Skin epidermis (tissue), 12 donors: ENCODE results near the gene PKP4.

ENCODE experiments used
- H3K27ac ChIP-seq, 21 experiments: fragments of 200-600 bp; sonication (generic) in 11 of 21; one replicate each; pipeline ENCODE4 v1.5.0; 2020; ENCODE audit warnings: mild to moderate bottlenecking in 3 of 21, inconsistent platforms in 2 of 21, moderate library complexity in 2 of 21
- H3K4me3 ChIP-seq, 7 experiments: fragments of 200-600 bp; sonication (generic) in 2 of 7; one replicate each; pipeline ENCODE4 v1.5.0; 2020; ENCODE audit warnings: inconsistent platforms in 2 of 7, mild to moderate bottlenecking in 2 of 7, moderate library complexity in 1 of 7

The PKP4 gene

DNA sequence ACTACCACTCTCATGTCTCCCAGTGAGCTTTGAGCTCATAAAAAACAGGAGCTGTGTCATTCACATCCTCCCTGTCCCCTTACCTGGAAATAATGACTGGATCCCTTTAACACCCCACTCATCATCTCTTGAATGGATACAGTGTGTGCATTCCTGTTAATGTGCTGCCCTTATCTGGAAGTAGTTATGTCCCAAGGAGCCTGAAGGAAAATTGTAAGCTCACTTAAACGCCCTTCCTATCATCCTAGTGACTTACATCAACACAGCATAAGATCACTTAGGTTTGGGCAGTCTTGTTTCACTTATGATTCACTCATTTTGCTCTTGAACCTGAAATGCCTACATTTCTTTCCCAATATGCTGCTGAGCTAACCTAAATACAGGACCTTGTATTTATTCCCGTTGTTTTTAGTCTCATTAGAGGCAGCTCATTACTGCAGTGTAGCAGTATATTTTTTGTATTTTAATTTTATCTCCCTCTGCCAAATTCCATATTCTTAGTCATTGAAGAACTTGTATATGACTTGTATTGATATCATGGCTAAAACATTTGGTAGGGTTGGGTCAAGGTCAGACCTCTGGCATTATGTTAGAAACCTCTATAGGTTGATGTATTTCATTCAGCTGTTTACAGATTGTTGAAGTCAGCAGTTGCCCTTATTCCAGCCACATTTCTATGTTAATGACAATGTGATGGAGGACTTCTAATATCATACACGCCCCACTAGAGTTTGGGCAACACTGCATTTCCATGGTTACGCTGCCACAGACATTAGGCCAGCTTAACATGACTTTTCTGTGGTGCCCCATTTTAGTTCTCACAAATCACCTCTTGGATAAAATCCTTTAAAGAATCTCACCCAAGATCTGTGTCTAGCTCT, 72.9 kb downstream of the PKP4 start:
- H3K27ac ChIP-seq, result no peak overlapping the region
- H3K4me3 ChIP-seq, result no peak overlapping the region

DNA sequence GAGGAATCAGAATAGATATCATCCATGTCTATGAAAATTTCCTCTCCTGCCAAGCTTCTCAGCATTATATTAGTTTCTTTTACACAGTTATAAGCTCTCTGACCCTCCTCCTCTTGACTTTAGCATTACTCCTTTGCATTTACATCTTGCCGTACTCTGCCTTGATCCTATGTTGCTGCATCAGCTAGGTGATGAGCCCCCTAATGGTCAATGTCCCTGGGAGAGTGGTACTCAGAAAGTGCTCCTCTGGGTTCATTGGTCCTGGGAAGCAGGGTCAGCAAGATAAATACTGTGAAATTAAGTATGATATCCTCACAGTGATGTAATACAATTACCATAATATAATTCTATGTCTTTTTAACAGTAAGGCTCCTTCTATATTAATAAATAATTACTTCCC, 74.1 kb downstream of the PKP4 start:
- H3K4me3 ChIP-seq, result no peak overlapping the region
- no peak overlapping the region for H3K27ac ChIP-seq

DNA sequence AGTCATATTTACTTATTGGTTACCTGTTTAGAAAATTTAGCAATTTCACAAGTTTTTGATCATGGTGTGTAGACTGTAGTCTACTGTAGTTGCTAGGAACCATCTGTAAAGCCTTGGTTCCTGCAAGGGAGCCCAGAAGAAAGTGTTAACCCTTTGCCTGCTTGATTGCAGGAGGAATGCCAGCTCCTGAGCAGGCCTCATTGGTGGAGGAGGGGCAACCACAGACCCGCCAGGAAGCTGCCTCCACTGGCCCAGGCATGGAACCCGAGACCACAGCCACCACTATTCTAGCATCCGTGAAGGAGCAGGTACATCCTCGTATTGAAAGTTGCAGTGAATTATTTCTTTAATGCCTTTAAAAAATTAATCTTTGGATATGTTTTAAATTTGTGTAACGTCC, 76.3 kb downstream of the PKP4 start:
- Histone ChIP-seq H3K4me3 (no peak overlapping the region), H3K27ac (no peak overlapping the region)

DNA sequence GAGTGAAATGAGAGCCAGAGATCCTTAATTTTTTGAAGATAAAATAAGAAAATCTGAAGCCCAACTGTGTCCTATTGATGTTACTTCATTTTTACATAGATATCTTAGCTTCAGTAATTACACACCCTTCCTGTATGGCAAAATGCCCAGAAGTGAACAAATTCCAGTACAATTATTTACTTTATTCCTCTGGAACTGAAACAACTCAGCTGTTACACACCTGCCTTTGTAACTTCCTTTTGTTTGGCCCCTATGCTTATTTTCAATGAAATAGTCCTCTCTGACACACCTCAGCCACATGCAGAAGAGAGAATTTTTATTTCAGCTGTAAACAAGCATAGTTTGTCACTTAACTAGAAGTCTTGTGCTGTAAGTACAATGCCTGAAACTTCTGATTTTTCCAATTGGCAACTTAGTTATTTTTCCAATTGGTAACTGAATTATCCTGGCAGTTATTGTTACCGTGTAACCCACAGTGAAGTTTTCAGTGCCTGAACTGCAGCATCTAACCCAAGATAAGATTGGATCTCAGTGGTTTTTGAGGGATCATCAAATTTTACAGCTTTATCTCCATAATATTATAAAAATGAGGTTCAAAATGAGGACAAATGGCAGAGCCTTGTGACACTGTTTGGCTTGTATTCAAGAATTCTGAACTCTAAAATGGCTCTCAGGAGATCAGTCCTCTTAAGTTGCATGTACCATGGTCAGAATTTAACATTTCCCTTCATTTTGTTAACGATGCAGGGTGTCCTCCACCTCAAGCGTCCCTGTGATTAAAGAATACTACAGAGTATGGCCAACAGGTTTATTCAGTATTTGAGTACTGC, 82.6 kb downstream of the PKP4 start:
- Histone ChIP-seq H3K27ac (peak overlapping the region in 1 of 21 experiments; percentile 34), H3K4me3 (no peak overlapping the region)

DNA sequence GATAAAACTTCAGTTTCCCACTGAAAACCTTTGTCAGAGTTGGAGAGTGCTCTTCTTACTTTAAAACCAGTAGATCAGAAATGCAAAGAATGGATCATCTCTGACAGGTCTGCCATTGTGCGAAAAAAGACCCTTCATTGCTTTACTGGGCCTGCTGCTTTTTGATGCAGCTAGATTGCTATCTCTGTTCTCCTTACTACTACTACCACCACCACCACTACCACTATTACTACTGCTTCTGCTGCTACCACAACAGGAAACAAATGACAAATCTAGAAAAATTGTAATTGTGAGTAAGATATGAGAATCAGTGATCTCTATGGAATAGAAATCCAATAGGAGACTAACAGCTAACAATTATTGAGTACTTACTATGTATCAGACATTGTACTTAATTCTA, 85.8 kb downstream of the PKP4 start:
- Histone ChIP-seq H3K27ac (no peak overlapping the region), H3K4me3 (no peak overlapping the region)

DNA sequence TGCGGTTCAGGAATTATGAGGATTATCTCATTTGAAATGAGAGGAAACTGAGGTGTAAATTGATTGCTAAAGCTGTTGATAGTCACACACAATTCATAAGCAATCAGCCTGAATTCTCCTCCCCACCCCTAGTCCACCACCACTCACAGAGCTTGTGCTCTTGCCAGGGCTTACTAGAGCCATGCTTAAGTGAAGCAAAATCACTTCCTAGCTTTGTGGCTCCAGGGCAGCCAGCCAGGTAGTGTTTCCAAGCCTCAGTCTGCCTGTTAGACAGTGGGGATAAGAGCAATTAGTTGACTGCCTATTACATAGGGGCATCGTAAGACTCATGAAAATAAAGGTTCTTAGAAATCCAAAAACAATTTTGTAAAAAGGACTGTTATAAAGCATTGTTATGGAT, 87.2 kb downstream of the PKP4 start:
- Histone ChIP-seq H3K4me3 (no peak overlapping the region), H3K27ac (no peak overlapping the region)

DNA sequence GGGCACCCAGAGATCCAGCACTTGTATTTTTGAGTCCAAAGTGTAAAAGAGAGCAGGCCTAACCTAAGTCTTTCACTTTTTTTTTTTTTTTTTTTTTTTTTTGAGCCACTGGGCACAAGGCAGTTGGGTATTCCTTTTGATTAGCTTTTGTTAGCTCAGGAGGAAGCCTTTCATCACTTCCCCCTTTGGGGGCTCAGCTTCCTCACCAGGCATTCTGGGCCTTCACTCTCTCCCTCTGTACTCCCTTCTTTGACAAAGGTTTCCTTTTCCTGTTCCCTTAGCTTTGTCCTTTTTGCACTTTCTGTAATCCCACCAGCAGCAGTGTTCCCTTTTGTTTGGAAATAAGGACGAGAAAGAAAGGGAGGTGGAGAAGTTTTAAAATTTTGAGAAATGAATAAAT, 88.2 kb downstream of the PKP4 start:
- Histone ChIP-seq H3K4me3 (no peak overlapping the region), H3K27ac (no peak overlapping the region)

DNA sequence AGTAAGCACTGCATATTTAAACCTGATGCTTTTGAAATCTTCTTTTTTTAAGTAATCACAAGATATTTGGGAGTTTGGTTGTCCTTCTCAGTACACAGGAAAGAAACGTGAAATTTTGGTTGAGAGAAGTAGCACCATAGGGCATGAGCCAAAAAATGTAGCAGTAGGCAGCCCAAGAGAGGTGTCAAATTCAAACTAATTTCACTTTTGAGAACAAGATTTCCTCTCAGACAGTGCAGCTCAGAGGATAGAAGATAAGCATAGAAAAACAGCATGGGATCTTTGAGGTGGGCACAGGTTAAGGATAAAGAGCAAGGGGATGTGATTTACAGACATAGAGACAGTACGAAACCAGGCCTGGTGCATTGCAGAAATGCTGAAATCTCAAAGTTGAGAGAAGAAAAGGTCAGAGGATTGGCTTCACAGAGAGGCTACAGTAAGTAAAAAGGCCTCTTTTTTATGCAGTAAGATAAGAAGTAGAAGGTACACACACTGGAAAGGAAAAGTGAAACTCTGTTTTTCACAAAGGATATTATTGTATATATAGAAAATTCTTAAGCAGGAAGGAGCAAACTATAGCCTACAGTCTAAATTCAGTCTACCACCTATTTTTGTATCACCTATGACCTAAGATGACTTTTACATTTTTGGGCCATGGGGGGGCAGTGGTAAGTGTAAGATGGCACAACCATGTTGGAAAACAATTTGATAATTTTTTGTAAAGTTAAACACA, 89.8 kb downstream of the PKP4 start:
- H3K4me3 ChIP-seq, result no peak overlapping the region
- H3K27ac ChIP-seq, result peak overlapping the region in 1 of 21 experiments; percentile 16

DNA sequence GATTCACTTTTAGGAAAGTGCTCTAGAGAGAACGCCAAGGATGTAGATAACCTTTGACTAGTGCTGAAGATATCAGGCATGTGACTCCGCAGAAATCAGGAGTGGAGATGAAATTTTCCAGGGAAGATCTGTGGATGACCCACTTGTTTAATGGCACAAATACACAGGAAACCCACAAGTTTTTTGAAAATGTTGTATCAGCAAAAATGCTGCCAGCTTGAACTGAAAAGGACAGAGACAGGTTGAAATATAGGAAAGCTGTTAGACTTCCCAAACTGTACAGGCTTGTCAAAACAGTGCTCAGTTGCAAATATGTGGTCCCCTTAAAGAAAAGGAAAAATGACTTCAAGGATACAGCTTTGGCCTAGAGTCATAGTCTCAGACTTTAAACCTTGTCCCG, 96.5 kb downstream of the PKP4 start:
- Histone ChIP-seq H3K4me3 (no peak overlapping the region), H3K27ac (no peak overlapping the region)

DNA sequence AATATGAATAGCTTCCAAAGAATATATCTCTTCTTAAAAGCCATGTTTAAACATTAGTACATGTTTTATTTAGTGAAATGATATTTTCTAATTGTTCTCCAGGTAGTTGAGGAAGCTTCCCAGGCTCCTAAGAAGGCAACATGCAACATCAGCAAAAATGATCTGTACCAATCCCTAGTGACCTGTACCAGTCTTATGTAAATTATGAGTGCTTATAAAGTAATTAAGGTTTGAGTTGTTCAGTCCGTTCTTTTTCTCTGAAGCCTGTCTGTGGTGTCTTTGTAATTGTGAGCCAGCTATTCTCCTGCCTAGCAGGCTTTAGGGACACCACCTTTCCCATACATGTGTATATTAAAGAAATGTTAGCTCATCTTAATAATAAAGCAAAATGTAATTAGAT, 98.2 kb downstream of the PKP4 start:
- no peak overlapping the region for H3K27ac ChIP-seq
- no peak overlapping the region for H3K4me3 ChIP-seq

DNA sequence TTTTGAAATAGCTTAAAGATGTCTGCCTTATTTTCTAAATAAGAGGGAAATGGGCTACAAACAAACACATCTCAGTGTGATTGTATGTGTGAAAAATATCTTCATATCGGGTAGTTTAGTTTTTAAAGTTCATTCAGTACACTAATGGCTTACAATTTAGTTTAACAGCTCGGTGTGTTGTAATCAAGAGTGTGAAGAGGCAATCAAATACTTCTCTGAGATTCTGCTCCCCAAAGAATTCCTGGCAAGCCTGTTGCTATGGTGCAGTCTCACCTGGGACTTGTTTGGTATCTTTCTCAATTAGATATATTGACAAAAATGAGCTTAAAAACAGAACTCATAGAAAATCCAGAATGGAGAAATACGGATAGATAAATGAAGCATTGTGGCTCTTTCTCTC, 99.4 kb downstream of the PKP4 start:
- Histone ChIP-seq H3K4me3 (no peak overlapping the region), H3K27ac (no peak overlapping the region)

DNA sequence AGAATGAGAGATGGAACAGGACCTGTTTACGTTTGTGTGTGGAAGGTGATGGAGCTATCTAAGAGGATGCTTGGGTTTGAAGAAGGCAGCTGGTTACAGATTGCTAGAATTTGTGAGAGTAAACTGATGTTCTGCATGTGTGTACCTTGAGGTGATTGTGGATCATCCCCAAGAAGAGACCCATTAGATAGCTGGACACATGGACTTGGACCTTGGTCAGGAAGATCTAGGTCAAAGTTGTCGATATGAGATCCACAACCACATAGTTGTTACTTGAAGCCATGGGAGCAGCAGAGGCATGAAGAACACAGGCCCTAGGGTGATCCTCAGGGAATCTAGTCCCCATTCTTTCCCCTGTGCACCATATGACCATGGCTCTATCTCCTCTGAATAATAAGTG, 101.0 kb downstream of the PKP4 start:
- Histone ChIP-seq H3K4me3 (no peak overlapping the region), H3K27ac (no peak overlapping the region)

DNA sequence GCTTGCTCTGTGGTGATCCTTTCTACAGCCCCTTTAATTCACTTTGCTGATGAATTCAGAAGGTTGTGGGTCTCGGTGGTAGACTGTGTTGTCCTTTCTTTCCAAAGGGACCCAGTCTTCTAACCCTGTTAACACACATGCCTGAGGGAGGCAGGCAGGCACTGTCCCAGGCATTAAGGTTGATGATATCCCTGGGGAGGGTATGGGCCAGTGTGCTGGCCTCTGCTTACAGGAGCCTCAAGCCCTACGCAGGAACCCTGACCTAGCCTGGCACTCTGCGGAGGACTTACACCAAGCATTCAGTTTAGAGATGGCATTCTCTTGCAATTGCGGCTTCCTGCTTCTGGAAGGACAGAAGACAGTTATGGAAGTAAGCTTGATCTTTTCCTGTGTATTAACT, 102.5 kb downstream of the PKP4 start:
- Histone ChIP-seq H3K27ac (no peak overlapping the region), H3K4me3 (no peak overlapping the region)

DNA sequence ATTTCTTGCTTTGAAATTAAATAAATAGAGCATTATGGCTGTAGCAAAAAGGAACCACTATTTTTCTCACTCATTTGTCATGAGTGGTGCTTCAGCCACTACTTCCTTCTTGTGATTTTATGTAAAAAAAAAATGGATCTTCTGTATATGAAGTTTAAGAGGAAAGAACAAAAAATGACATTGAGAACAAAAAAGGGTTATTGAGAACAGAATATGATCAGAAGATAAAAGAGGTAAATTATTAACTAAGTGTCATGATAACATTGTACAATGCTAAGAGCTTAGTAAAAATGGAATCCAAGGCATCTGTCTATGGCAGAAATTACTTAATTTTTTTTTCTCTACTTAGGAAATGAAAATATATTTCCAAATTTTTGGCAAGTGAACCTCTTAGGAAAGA, 103.5 kb downstream of the PKP4 start:
- no peak overlapping the region for H3K4me3 ChIP-seq
- H3K27ac ChIP-seq, result no peak overlapping the region

DNA sequence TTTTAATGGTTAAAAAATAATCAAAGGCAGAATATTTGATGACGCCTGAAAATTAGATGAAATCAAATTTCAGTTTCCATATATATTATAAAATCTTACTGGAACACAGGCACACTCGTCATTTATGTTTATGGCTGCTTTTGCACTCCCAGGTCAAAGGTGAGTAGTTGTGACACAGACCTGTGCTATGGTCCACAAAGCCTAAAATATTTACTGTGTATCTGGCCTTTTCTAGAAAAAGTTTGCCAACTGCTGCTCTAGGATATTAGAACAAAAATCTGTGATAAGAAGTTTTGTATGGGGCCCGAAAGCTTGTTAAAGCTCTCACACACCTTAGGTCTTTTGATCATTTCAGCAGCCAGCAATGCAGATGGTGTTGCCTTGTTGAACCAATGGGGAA, 104.3 kb downstream of the PKP4 start:
- no peak overlapping the region for H3K4me3 ChIP-seq
- no peak overlapping the region for H3K27ac ChIP-seq

DNA sequence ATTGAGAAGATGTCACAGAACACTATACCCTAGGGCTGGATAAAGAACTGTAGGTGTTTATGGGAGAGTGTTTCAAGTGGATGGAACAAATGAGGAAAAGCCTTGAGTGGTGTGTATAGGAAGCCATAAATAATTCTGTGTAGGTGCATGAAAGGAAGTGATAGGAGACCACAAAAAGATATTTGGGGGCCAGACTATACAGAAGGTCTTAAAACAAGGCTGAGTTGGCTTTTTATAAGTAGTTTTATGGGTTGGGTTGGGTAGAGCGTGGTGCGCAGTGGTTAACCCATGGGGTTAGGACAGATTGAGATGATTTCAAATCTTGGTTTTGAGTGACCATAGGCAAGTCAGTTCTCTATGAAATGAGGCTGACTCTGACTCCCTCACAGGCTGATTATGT, 110.5 kb downstream of the PKP4 start:
- H3K4me3 ChIP-seq, result no peak overlapping the region

DNA sequence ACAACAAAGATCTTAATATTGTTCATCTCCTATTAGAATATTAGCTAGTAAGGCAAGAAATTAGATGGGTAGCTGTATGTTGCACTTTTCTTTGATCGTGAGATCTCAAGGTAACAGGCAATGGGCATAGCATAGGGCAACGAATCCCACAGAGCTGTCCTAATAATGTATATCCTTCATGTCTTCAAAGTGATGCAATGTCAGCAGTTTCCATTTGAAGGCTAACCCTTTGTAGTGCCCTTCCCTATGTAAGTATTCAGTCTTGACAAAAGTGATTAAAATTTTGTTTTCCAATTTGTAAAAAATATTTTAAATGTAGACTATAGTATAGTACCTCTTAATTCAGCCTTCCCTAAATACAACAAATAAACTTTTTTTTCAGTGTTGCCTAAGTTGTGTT, 112.5 kb downstream of the PKP4 start:
- Histone ChIP-seq H3K27ac (no peak overlapping the region), H3K4me3 (no peak overlapping the region)

More for the DNA sequence above, 110.5 kb downstream of the PKP4 start:
- no peak overlapping the region for H3K27ac ChIP-seq

DNA sequence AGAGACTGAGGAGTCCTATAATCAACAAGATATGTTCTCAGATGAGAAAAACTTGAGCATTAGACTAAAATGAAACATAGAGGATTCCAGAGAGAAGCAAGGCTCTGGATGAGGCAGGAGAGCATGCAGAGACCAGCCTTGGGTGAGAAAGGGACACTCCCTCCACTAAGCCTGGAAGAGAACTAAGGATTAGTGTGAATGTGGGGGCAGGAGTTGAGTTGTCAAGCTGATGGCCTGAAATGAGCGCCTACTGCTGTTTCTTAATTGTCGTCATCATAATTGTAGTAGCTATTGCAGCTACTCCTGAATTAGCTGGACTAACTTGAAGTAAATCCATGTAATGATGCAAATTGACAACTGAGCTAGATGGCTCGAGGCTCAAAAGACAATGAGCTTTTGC, 114.1 kb downstream of the PKP4 start:
- H3K27ac ChIP-seq, result no peak overlapping the region
- H3K4me3 ChIP-seq, result no peak overlapping the region

DNA sequence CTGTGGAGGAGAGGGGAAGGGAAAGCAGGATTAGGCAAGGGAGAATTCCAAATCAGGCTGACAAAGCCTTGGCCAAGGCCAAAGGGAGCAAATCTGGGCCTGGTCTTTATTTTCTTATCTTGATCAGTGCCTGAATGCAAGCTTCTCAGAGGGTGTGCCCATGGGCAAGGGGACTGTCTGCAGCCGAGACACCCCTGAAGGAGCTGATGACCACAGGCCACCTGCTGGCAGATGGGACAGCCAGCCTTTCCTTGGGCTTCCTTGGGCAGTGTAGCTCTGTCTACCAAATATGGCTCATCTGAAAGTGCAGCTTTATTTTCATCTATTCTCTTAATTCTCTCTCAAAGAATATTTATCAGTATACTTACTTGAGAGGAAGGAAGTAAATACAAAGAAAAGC, 117.0 kb downstream of the PKP4 start:
- Histone ChIP-seq H3K4me3 (no peak overlapping the region), H3K27ac (peak overlapping the region in 1 of 21 experiments; percentile 19)

DNA sequence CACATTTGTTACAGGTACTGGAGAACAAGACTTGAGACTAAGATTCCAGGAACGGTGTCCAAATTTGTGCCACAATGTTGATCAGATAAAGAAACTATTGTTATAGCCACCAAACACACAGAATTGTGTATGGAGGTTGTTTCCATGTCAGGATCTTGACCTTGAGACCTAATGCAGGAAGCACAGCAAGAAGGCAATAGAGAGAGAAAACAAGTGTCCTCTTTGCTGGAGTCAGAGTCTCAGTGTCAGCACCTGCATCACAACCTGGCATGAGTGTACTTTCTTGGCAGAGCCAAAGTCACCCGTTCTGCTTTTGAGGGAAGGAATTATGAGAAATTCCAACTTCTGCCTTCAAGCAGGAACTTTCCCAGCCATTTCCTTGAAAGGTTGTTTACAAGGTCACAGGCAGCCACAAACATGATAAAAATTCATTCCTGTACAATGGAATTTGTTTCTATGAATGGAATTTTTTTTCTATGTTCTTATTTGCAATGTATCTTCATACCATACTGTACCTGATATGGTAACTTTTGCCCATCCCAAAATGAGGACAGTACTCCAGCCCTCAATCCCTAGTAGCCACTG, 118.4 kb downstream of the PKP4 start:
- Histone ChIP-seq H3K4me3 (no peak overlapping the region), H3K27ac (no peak overlapping the region)
